PC-3 (cell line): ENCODE measurements around the gene RASAL1. TPM values are rescaled to one million over a fixed set of nuclear protein-coding genes. Genes with fewer than 3 reads are reported as not detected.

Experiments used
- ATAC-seq: fragments of 200-7000 bp; cut with Tn5 transposase; 2 replicates; pipeline ENCODE4 v1.9.1; 2020; ENCODE audit warnings: mild to moderate bottlenecking, moderate library complexity
- BruUV-seq: library from RNA; stranded (reverse); fragments of 400-500 nt; replicated peaks from 2 replicates; lab custom pipeline; 2021; lab: Mats Ljungman, UMichigan
- CTCF ChIA-PET: fragments of 300-600 bp; sonication (Branson Sonifier 250); formaldehyde crosslinking; loops from one replicate; lab custom pipeline; 2022; ENCODE audit warnings: antibody characterized with exemption; lab: Charles Lee
- POLR2A ChIA-PET: fragments of 300-600 bp; sonication (Branson Sonifier 250); formaldehyde crosslinking; loops from one replicate; lab custom pipeline; 2022; ENCODE audit warnings: antibody characterized with exemption; ENCODE audit not compliant: unreplicated experiment; lab: Charles Lee
- DNase-seq: peaks from one replicate; pipeline ENCODE4 v3.0.0-alpha.2; 2015
- H2AFZ ChIP-seq: fragments of 300-600 bp; sonication (generic); 2 replicates; pipeline ENCODE4 v1.6.0; 2016; ENCODE audit warnings: antibody characterized with exemption, low read length
- H3F3A ChIP-seq: fragments of 300-600 bp; sonication (generic); one replicate; pipeline ENCODE4 v1.6.0; 2017; ENCODE audit warnings: antibody characterized with exemption, low read length, control low read depth, mild to moderate bottlenecking; ENCODE audit not compliant: unreplicated experiment
- H3K27ac ChIP-seq: fragments of 300-600 bp; sonication (generic); 2 replicates; pipeline ENCODE4 v1.5.1; 2016; ENCODE audit warnings: mild to moderate bottlenecking, low read length
- H3K27me3 ChIP-seq: fragments of 300-600 bp; sonication (generic); 2 replicates; pipeline ENCODE4 v1.6.1; 2016; ENCODE audit warnings: low read length, mixed read lengths
- H3K36me3 ChIP-seq: fragments of 300-600 bp; sonication (generic); 2 replicates; pipeline ENCODE4 v1.6.1; 2016; ENCODE audit warnings: low read depth, mixed run types, low read length, mixed read lengths
- H3K4me1 ChIP-seq: fragments of 300-600 bp; sonication (generic); 2 replicates; pipeline ENCODE4 v1.5.1; 2016; ENCODE audit warnings: low read length; ENCODE audit not compliant: insufficient read depth
- H3K4me2 ChIP-seq: fragments of 300-600 bp; sonication (generic); 2 replicates; pipeline ENCODE4 v1.6.0; 2016; ENCODE audit warnings: low read length
- H3K4me3 ChIP-seq: fragments of 300-600 bp; sonication (generic); 2 replicates; pipeline ENCODE4 v1.5.1; 2016; ENCODE audit warnings: mild to moderate bottlenecking, low read length, mixed read lengths
- H3K79me2 ChIP-seq: fragments of 300-600 bp; sonication (generic); 2 replicates; pipeline ENCODE4 v1.6.1; 2017; ENCODE audit warnings: low read length, mixed read lengths
- H3K9ac ChIP-seq: fragments of 300-600 bp; sonication (generic); 2 replicates; pipeline ENCODE4 v1.6.0; 2016; ENCODE audit warnings: mild to moderate bottlenecking, low read length
- H3K9me2 ChIP-seq: fragments of 300-600 bp; sonication (generic); replicated peaks from 2 replicates; pipeline ENCODE4 v1.6.1; 2016; ENCODE audit warnings: mixed run types, low read length, mixed read lengths
- H3K9me3 ChIP-seq: fragments of 300-600 bp; sonication (generic); 2 replicates; pipeline ENCODE4 v1.6.1; 2016; ENCODE audit warnings: low read length, mixed read lengths
- H4K20me1 ChIP-seq: fragments of 300-600 bp; sonication (generic); 2 replicates; pipeline ENCODE4 v1.6.1; 2016; ENCODE audit warnings: low read length, mixed read lengths
- CTCF ChIP-seq: fragments of 300-600 bp; sonication (generic); conservative IDR thresholded peaks from 2 replicates; pipeline ENCODE4 v1.5.1; 2017; ENCODE audit warnings: antibody characterized with exemption, low read depth, mild to moderate bottlenecking, low read length
- EZH2 ChIP-seq: fragments of 300-600 bp; sonication (generic); IDR thresholded peaks from one replicate; pipeline ENCODE4 v1.6.1; 2017; ENCODE audit warnings: antibody characterized with exemption, mild to moderate bottlenecking, low read length; ENCODE audit not compliant: unreplicated experiment
- EZH2phosphoT487 ChIP-seq: fragments of 300-600 bp; sonication (generic); IDR thresholded peaks from 2 replicates; pipeline ENCODE4 v1.6.1; 2018; ENCODE audit warnings: mild to moderate bottlenecking, antibody characterized with exemption, low read length, borderline replicate concordance
- intact Hi-C: fragments of 100-400 bp; cut with micrococcal nuclease; formaldehyde crosslinking; loops from 2 replicates; pipeline ENCODE4 v1.9.0; 2023
- total RNA-seq: library from RNA; depleted of rRNA; stranded (reverse); fragments of >200 nt; gene quantifications from 2 replicates; pipeline ENCODE4 v1.2.3, GENCODE V29; 2014

RASAL1 gene
- total RNA-seq, 1 experiment from 2014 or later: 0.66 TPM

- no TSS peak for BruUV-seq
- H3K4me1 ChIP-seq: peaks cover 7% of the 10 kb centered on the region; the same call in 1 of the 2 replicates
- H3K9me2 ChIP-seq: no peaks in the 10 kb centered on the region
- ATAC-seq: no peak
- H3F3A ChIP-seq: no peaks in the 10 kb centered on the region
- no peak overlapping the region for H2AFZ ChIP-seq
- CTCF ChIA-PET: interaction anchor here (0.6 to 2.3 kb wide), 2 partner anchors 158 kb away, joined by 4 to 23 read pairs; no protein-coding TSS in a partner anchor
- H3K9ac ChIP-seq: no peak overlapping the region
- no peak overlapping the region for H3K27ac ChIP-seq
- intact Hi-C loops: loop anchor here (10.0 kb wide), 1 partner anchor 57 kb away; no protein-coding TSS in a partner anchor
- H3K4me3 ChIP-seq: no peak overlapping the region
- no peak for DNase-seq
- no peaks in the 10 kb centered on the region for H3K9me3 ChIP-seq
- POLR2A ChIA-PET: no interaction called here
- no peaks in the 10 kb centered on the region for H3K27me3 ChIP-seq
- TF ChIP-seq EZH2phosphoT487: no peak
- TF ChIP-seq CTCF: no peak
- no peak for TF ChIP-seq EZH2
- no peaks in the 10 kb centered on the region for H3K79me2 ChIP-seq
- H3K36me3 ChIP-seq: no peaks in the 10 kb centered on the region
- H3K4me2 ChIP-seq: no peak overlapping the region
- no peaks in the 10 kb centered on the region for H4K20me1 ChIP-seq
Measured at GRCh38 chr12:113151655-113152054, 16.1 kb upstream of the RASAL1 start.

GRCh38 chr12:113149361-113150150 is 14.0 kb upstream of the RASAL1 start, which contains the start of gene CFAP73:
CFAP73 (plus strand) TSS chr12:113149724; CDS start chr12:113149858, 134 bp downstream.
- ChIA-PET POLR2A (no interaction called here), CTCF (no interaction called here)
- no peaks in the 10 kb centered on the region for H3K79me2 ChIP-seq
- no peaks in the 10 kb centered on the region for H3K27me3 ChIP-seq
- no peaks in the 10 kb centered on the region for H4K20me1 ChIP-seq
- H3F3A ChIP-seq: no peaks in the 10 kb centered on the region
- no peaks in the 10 kb centered on the region for H3K36me3 ChIP-seq
- H3K4me2 ChIP-seq: no peak within 1 kb of the TSS
- ATAC-seq: peak; percentile 21; the same call in 1 of the 2 replicates
- no peak within 1 kb of the TSS for H3K27ac ChIP-seq
- H2AFZ ChIP-seq: no peak within 1 kb of the TSS
- intact Hi-C loops: loop anchor here (10.0 kb wide), 1 partner anchor 55 kb away; no protein-coding TSS in a partner anchor
- TF ChIP-seq EZH2phosphoT487: no peak
- no peak for TF ChIP-seq CTCF
- TF ChIP-seq EZH2: no peak
- H3K9ac ChIP-seq: no peak within 1 kb of the TSS
- no peak within 1 kb of the TSS for H3K4me3 ChIP-seq
- H3K4me1 ChIP-seq: peaks cover 7% of the 10 kb centered on the region; the same call in 1 of the 2 replicates
- H3K9me2 ChIP-seq: no peaks in the 10 kb centered on the region
- no peaks in the 10 kb centered on the region for H3K9me3 ChIP-seq
- BruUV-seq: no TSS peak
- DNase-seq: peak; percentile 56

GRCh38 chr12:113146999-113147398 is 11.4 kb upstream of the RASAL1 start:
- H3K36me3 ChIP-seq: no peaks in the 10 kb centered on the region
- H3K4me1 ChIP-seq: no peaks in the 10 kb centered on the region
- no peak overlapping the region for H3K27ac ChIP-seq
- H3F3A ChIP-seq: no peaks in the 10 kb centered on the region
- intact Hi-C loops: no loop called here
- no peak overlapping the region for H3K4me3 ChIP-seq
- no peak for TF ChIP-seq EZH2
- no peak for TF ChIP-seq CTCF
- no peak for TF ChIP-seq EZH2phosphoT487
- H3K9me2 ChIP-seq: no peaks in the 10 kb centered on the region
- no peak overlapping the region for H3K9ac ChIP-seq
- no peak overlapping the region for H3K4me2 ChIP-seq
- ATAC-seq (no peak), DNase-seq (no peak)
- no peaks in the 10 kb centered on the region for H3K79me2 ChIP-seq
- H4K20me1 ChIP-seq: no peaks in the 10 kb centered on the region
- BruUV-seq: no TSS peak
- no peaks in the 10 kb centered on the region for H3K27me3 ChIP-seq
- no peaks in the 10 kb centered on the region for H3K9me3 ChIP-seq
- no peak overlapping the region for H2AFZ ChIP-seq
- CTCF ChIA-PET: no interaction called here
- POLR2A ChIA-PET: no interaction called here
